HEK293 (cell line): ENCODE measurements around the gene PRKG1.

ENCODE experiments used
- CTCF ChIA-PET: fragments of 350-600 bp; formaldehyde crosslinking; extraction: SDS; loops from one replicate; lab custom pipeline; 2021; ENCODE audit warnings: antibody characterized with exemption; lab: Yijun Ruan, JAX
- POLR2A ChIA-PET: fragments of 300-600 bp; formaldehyde crosslinking; extraction: SDS; loops from one replicate; lab custom pipeline; 2020; ENCODE audit warnings: antibody characterized with exemption, inconsistent platforms; lab: Yijun Ruan, JAX
- H3K27ac ChIP-seq: fragments of 200-500 bp; sonication (Bioruptor generic); 2 replicates; pipeline ENCODE4 v1.5.1; 2014; ENCODE audit warnings: low read depth, low read length, control low read depth, inconsistent platforms; ENCODE audit errors: extremely low read depth
- H3K36me3 ChIP-seq, 2 experiments: fragments of 200-500 bp in 1 of 2; sonication (Bioruptor generic) in 1 of 2; 1 replicate in 1 of 2; 2 replicates in 1 of 2; pipeline ENCODE4 v1.5.1; 2014 to 2017; ENCODE audit warnings: inconsistent platforms in 2 of 2, low read length in 2 of 2; ENCODE audit not compliant: control insufficient read depth in 2 of 2, insufficient read depth in 1 of 2
- H3K4me1 ChIP-seq: fragments of 200-500 bp; sonication (Bioruptor generic); 2 replicates; pipeline ENCODE4 v1.5.1; 2014; ENCODE audit warnings: mild to moderate bottlenecking, low read length, inconsistent platforms; ENCODE audit not compliant: control insufficient read depth, insufficient read depth
- H3K4me3 ChIP-seq: 2 replicates; pipeline ENCODE4 v1.5.1; 2011; ENCODE audit warnings: low read depth, mild to moderate bottlenecking, control low read depth, low read length, moderate library complexity
- H3K9me3 ChIP-seq: fragments of 200-500 bp; sonication (Bioruptor generic); 2 replicates; pipeline ENCODE4 v1.5.1; 2014; ENCODE audit warnings: low read depth, low read length, inconsistent platforms; ENCODE audit not compliant: control insufficient read depth, insufficient read depth
- GLI2 ChIP-seq: fragments of 450-650 bp; formaldehyde crosslinking; IDR thresholded peaks from 2 replicates; pipeline ENCODE4; 2017; ENCODE audit warnings: missing biosample characterization, missing genetic modification characterization, low read depth, borderline replicate concordance
- KLF10 ChIP-seq: fragments of 450-650 bp; IDR thresholded peaks from 2 replicates; pipeline ENCODE4 v1.5.1; 2018; ENCODE audit warnings: missing biosample characterization, mild to moderate bottlenecking, missing genetic modification characterization
- KLF8 ChIP-seq: fragments of 450-650 bp; formaldehyde crosslinking; IDR thresholded peaks from 2 replicates; pipeline ENCODE4 v1.5.1; 2016; ENCODE audit warnings: missing biosample characterization, missing genetic modification characterization
- SETDB1 ChIP-seq: IDR thresholded peaks from one replicate; pipeline ENCODE4 v1.6.1; 2017; ENCODE audit warnings: mild to moderate bottlenecking, low read length, moderate library complexity, mixed read lengths; ENCODE audit not compliant: insufficient read length
- YY2 ChIP-seq: fragments of 450-650 bp; formaldehyde crosslinking; IDR thresholded peaks from 2 replicates; pipeline ENCODE4 v1.5.1; 2016; ENCODE audit warnings: missing biosample characterization, missing genetic modification characterization
- ZFP3 ChIP-seq: fragments of 450-650 bp; formaldehyde crosslinking; IDR thresholded peaks from 2 replicates; pipeline ENCODE4 v1.5.1; 2016; ENCODE audit warnings: low read depth, missing biosample characterization, missing genetic modification characterization
- ZNF133 ChIP-seq: fragments of 450-650 bp; formaldehyde crosslinking; IDR thresholded peaks from 2 replicates; pipeline ENCODE4 v1.5.1; 2016; ENCODE audit warnings: missing biosample characterization, missing genetic modification characterization
- ZNF146 ChIP-seq: fragments of 450-650 bp; formaldehyde crosslinking; IDR thresholded peaks from 2 replicates; pipeline ENCODE4 v1.5.1; 2016; ENCODE audit warnings: missing biosample characterization, missing genetic modification characterization
- ZNF211 ChIP-seq: fragments of 450-650 bp; formaldehyde crosslinking; IDR thresholded peaks from 2 replicates; pipeline ENCODE4 v1.5.1; 2016; ENCODE audit warnings: low read depth, missing biosample characterization, missing genetic modification characterization
- ZNF239 ChIP-seq: fragments of 450-650 bp; formaldehyde crosslinking; IDR thresholded peaks from 2 replicates; pipeline ENCODE4 v1.5.1; 2016; ENCODE audit warnings: missing biosample characterization, missing genetic modification characterization
- ZNF350 ChIP-seq: fragments of 450-650 bp; formaldehyde crosslinking; IDR thresholded peaks from 2 replicates; pipeline ENCODE4 v1.5.0; 2017; ENCODE audit warnings: missing biosample characterization, mild to moderate bottlenecking, missing genetic modification characterization
- ZNF354C ChIP-seq: fragments of 450-650 bp; formaldehyde crosslinking; IDR thresholded peaks from 2 replicates; pipeline ENCODE4 v1.5.1; 2016; ENCODE audit warnings: missing biosample characterization, missing genetic modification characterization, low read depth, borderline replicate concordance
- ZNF473 ChIP-seq: fragments of 450-650 bp; formaldehyde crosslinking; IDR thresholded peaks from 2 replicates; pipeline ENCODE4 v1.5.1; 2017; ENCODE audit warnings: missing biosample characterization, missing genetic modification characterization
- ZNF530 ChIP-seq: fragments of 450-650 bp; formaldehyde crosslinking; IDR thresholded peaks from 2 replicates; pipeline ENCODE4 v1.5.1; 2016; ENCODE audit warnings: low read depth, missing biosample characterization, missing genetic modification characterization
- ZNF585B ChIP-seq: fragments of 450-650 bp; formaldehyde crosslinking; IDR thresholded peaks from 2 replicates; pipeline ENCODE4 v1.5.1; 2016; ENCODE audit warnings: missing biosample characterization, missing genetic modification characterization
- ZNF664 ChIP-seq: fragments of 450-650 bp; formaldehyde crosslinking; IDR thresholded peaks from 2 replicates; pipeline ENCODE4 v1.5.1; 2016; ENCODE audit warnings: missing biosample characterization, missing genetic modification characterization
- ZNF830 ChIP-seq: fragments of 450-650 bp; IDR thresholded peaks from 2 replicates; pipeline ENCODE4 v1.5.0; 2018; ENCODE audit warnings: missing biosample characterization, missing genetic modification characterization, low read depth, mild to moderate bottlenecking, moderate library complexity
- TF ChIP-seq, protein P1 (sequence below): fragments of 450-650 bp; formaldehyde crosslinking; IDR thresholded peaks from 2 replicates; pipeline ENCODE4 v1.5.1; 2016; ENCODE audit warnings: missing biosample characterization, missing genetic modification characterization
- TF ChIP-seq, protein P2 (sequence below): fragments of 450-650 bp; IDR thresholded peaks from 2 replicates; pipeline ENCODE4 v1.5.1; 2018; ENCODE audit warnings: missing biosample characterization, missing genetic modification characterization
- TF ChIP-seq, protein P3 (sequence below): fragments of 450-650 bp; formaldehyde crosslinking; IDR thresholded peaks from 2 replicates; pipeline ENCODE4 v1.5.1; 2017; ENCODE audit warnings: missing biosample characterization, missing genetic modification characterization
- TF ChIP-seq, protein P4 (sequence below): fragments of 450-650 bp; formaldehyde crosslinking; IDR thresholded peaks from 2 replicates; pipeline ENCODE4 v1.5.1; 2016; ENCODE audit warnings: missing biosample characterization, missing genetic modification characterization
- TF ChIP-seq, protein P5 (sequence below): fragments of 450-650 bp; formaldehyde crosslinking; IDR thresholded peaks from 2 replicates; pipeline ENCODE4 v1.5.1; 2016; ENCODE audit warnings: missing biosample characterization, missing genetic modification characterization, low read depth
- TF ChIP-seq, protein P6 (sequence below): fragments of 450-650 bp; formaldehyde crosslinking; IDR thresholded peaks from 2 replicates; pipeline ENCODE4 v1.5.1; 2016; ENCODE audit warnings: missing biosample characterization, missing genetic modification characterization
- TF ChIP-seq, protein P7 (sequence below): fragments of 450-650 bp; formaldehyde crosslinking; IDR thresholded peaks from 2 replicates; pipeline ENCODE4 v1.5.1; 2016; ENCODE audit warnings: missing biosample characterization, missing genetic modification characterization

Gene PRKG1

DNA sequence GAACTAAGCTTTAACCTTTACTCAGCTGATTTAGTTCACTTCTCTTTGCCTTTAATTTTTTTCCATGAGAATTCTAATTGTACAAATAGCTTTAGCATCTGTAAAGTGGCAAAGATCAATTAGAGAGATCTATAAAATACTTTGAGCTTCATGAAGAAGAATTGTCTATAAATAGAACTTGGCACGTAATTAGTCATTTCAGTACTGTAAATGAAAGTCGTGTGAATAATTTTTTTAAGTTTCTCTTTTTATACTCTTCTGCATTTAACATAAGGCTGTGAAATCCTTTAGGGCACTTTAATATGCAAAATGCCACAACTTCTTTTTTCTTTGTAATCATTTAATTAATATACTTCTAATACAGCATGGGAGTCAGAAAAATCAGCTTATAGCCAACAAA, 447.3 kb downstream of the PRKG1 start (continued):
- TF ChIP-seq ZNF354C (tag by site-specific recombination): no peak
- TF ChIP-seq, protein P1, sequence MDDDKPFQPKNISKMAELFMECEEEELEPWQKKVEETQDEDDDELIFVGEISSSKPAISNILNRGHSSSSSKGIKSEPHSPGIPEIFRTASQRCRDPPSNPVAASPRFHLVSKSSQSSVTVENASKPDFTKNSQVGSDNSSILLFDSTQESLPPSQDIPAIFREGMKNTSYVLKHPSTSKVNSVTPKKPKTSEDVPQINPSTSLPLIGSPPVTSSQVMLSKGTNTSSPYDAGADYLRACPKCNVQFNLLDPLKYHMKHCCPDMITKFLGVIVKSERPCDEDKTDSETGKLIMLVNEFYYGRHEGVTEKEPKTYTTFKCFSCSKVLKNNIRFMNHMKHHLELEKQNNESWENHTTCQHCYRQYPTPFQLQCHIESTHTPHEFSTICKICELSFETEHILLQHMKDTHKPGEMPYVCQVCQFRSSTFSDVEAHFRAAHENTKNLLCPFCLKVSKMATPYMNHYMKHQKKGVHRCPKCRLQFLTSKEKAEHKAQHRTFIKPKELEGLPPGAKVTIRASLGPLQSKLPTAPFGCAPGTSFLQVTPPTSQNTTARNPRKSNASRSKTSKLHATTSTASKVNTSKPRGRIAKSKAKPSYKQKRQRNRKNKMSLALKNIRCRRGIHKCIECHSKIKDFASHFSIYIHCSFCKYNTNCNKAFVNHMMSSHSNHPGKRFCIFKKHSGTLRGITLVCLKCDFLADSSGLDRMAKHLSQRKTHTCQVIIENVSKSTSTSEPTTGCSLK (tag by site-specific recombination): no peak
- TF ChIP-seq ZNF585B (tag by site-specific recombination): no peak
- TF ChIP-seq, protein P2, sequence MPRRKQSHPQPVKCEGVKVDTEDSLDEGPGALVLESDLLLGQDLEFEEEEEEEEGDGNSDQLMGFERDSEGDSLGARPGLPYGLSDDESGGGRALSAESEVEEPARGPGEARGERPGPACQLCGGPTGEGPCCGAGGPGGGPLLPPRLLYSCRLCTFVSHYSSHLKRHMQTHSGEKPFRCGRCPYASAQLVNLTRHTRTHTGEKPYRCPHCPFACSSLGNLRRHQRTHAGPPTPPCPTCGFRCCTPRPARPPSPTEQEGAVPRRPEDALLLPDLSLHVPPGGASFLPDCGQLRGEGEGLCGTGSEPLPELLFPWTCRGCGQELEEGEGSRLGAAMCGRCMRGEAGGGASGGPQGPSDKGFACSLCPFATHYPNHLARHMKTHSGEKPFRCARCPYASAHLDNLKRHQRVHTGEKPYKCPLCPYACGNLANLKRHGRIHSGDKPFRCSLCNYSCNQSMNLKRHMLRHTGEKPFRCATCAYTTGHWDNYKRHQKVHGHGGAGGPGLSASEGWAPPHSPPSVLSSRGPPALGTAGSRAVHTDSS: no peak
- TF ChIP-seq ZNF350 (tag by site-specific recombination): no peak

DNA sequence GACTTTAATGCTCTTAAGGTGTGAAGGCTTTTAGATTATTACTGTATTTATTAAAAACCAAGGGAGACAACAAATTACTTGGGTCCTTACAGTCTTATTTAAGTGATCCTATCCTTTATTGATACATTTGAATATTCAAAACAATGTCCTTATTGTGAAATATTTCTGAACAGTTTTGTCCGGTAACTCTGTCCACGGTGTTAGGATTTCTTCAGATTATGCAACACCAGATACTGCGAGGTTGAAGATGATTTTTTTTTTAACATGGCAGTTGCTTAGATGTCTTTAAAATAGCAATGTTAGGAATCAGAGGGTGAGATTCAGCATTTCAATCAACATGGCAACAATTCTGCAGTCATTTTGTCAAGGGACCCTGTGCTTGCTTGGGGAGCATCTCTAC, 448.6 kb downstream of the PRKG1 start:
- no peak overlapping the region for H3K4me3 ChIP-seq
- no peak for TF ChIP-seq KLF10 (tag by site-specific recombination)
- POLR2A ChIA-PET: no interaction called here

DNA sequence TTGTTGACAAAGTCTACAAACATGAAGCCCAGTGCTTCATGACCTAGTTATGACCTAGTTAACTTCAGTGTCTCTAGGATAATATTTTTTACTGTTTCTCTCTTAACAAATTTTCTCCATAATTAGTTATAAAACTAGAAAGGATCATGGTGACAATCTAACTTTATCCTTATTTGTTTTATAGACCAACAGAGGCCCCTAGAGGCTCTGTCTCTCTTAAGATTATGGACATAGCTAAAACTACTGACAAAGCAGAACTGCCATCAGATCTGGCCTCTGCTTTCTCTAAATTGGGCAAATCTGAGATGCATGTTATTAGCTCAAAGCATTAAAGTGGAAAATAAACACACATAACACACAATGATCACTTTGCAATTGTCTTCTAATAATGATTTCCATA, 449.2 kb downstream of the PRKG1 start:
- Histone ChIP-seq H3K27ac (no peak overlapping the region), H3K4me1 (peaks cover 3% of the 10 kb centered on the region; the same call in 1 of the 2 replicates), H3K36me3 (no peaks in the 10 kb centered on the region), H3K9me3 (no peaks in the 10 kb centered on the region), H3K4me3 (no peak overlapping the region)
- CTCF ChIA-PET: interaction anchor here (1.0 kb wide), 1 partner anchor 25 kb away, joined by 3 read pairs; no protein-coding TSS in a partner anchor
- POLR2A ChIA-PET: no interaction called here
- no peak for TF ChIP-seq ZNF133 (tag by site-specific recombination)
- TF ChIP-seq, protein P3, sequence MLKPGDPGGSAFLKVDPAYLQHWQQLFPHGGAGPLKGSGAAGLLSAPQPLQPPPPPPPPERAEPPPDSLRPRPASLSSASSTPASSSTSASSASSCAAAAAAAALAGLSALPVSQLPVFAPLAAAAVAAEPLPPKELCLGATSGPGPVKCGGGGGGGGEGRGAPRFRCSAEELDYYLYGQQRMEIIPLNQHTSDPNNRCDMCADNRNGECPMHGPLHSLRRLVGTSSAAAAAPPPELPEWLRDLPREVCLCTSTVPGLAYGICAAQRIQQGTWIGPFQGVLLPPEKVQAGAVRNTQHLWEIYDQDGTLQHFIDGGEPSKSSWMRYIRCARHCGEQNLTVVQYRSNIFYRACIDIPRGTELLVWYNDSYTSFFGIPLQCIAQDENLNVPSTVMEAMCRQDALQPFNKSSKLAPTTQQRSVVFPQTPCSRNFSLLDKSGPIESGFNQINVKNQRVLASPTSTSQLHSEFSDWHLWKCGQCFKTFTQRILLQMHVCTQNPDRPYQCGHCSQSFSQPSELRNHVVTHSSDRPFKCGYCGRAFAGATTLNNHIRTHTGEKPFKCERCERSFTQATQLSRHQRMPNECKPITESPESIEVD: no peak
- no peak for TF ChIP-seq ZFP3 (tag by site-specific recombination)
- no peak for TF ChIP-seq ZNF211
- TF ChIP-seq, protein P4, sequence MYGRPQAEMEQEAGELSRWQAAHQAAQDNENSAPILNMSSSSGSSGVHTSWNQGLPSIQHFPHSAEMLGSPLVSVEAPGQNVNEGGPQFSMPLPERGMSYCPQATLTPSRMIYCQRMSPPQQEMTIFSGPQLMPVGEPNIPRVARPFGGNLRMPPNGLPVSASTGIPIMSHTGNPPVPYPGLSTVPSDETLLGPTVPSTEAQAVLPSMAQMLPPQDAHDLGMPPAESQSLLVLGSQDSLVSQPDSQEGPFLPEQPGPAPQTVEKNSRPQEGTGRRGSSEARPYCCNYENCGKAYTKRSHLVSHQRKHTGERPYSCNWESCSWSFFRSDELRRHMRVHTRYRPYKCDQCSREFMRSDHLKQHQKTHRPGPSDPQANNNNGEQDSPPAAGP (tag by site-specific recombination): no peak
- TF ChIP-seq, protein P5, sequence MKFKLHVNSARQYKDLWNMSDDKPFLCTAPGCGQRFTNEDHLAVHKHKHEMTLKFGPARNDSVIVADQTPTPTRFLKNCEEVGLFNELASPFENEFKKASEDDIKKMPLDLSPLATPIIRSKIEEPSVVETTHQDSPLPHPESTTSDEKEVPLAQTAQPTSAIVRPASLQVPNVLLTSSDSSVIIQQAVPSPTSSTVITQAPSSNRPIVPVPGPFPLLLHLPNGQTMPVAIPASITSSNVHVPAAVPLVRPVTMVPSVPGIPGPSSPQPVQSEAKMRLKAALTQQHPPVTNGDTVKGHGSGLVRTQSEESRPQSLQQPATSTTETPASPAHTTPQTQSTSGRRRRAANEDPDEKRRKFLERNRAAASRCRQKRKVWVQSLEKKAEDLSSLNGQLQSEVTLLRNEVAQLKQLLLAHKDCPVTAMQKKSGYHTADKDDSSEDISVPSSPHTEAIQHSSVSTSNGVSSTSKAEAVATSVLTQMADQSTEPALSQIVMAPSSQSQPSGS (tag by site-specific recombination): no peak
- TF ChIP-seq, protein P6, sequence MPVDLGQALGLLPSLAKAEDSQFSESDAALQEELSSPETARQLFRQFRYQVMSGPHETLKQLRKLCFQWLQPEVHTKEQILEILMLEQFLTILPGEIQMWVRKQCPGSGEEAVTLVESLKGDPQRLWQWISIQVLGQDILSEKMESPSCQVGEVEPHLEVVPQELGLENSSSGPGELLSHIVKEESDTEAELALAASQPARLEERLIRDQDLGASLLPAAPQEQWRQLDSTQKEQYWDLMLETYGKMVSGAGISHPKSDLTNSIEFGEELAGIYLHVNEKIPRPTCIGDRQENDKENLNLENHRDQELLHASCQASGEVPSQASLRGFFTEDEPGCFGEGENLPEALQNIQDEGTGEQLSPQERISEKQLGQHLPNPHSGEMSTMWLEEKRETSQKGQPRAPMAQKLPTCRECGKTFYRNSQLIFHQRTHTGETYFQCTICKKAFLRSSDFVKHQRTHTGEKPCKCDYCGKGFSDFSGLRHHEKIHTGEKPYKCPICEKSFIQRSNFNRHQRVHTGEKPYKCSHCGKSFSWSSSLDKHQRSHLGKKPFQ (tag by site-specific recombination): no peak
- TF ChIP-seq ZNF146 (tag by site-specific recombination): no peak
- no peak for TF ChIP-seq ZNF830 (tag by site-specific recombination)
- no peak for TF ChIP-seq ZNF473 (tag by site-specific recombination)
- no peak for TF ChIP-seq ZNF664
- TF ChIP-seq ZNF530: no peak
- TF ChIP-seq GLI2 (tag by site-specific recombination): no peak
- TF ChIP-seq KLF8 (tag by site-specific recombination): no peak
- no peak for TF ChIP-seq SETDB1
- TF ChIP-seq, protein P7, sequence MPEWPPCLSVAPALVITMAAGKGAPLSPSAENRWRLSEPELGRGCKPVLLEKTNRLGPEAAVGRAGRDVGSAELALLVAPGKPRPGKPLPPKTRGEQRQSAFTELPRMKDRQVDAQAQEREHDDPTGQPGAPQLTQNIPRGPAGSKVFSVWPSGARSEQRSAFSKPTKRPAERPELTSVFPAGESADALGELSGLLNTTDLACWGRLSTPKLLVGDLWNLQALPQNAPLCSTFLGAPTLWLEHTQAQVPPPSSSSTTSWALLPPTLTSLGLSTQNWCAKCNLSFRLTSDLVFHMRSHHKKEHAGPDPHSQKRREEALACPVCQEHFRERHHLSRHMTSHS (tag by site-specific recombination): no peak
- TF ChIP-seq ZNF239: no peak
- TF ChIP-seq YY2 (tag by site-specific recombination): no peak

More for the DNA sequence above, 448.6 kb downstream of the PRKG1 start:
- Histone ChIP-seq H3K36me3 (no peaks in the 10 kb centered on the region), H3K9me3 (no peaks in the 10 kb centered on the region), H3K4me1 (peaks cover 3% of the 10 kb centered on the region; the same call in 1 of the 2 replicates), H3K27ac (no peak overlapping the region)
- CTCF ChIA-PET: no interaction called here
